ENCODE measurements around the gene NBAS. TPM values are rescaled to one million over a fixed set of nuclear protein-coding genes. Genes with fewer than 3 reads are reported as not detected.

NBAS gene
- total and polyA plus RNA-seq, 2 experiments from 2014 or later, result 21.2 to 51.8 TPM

DNA sequence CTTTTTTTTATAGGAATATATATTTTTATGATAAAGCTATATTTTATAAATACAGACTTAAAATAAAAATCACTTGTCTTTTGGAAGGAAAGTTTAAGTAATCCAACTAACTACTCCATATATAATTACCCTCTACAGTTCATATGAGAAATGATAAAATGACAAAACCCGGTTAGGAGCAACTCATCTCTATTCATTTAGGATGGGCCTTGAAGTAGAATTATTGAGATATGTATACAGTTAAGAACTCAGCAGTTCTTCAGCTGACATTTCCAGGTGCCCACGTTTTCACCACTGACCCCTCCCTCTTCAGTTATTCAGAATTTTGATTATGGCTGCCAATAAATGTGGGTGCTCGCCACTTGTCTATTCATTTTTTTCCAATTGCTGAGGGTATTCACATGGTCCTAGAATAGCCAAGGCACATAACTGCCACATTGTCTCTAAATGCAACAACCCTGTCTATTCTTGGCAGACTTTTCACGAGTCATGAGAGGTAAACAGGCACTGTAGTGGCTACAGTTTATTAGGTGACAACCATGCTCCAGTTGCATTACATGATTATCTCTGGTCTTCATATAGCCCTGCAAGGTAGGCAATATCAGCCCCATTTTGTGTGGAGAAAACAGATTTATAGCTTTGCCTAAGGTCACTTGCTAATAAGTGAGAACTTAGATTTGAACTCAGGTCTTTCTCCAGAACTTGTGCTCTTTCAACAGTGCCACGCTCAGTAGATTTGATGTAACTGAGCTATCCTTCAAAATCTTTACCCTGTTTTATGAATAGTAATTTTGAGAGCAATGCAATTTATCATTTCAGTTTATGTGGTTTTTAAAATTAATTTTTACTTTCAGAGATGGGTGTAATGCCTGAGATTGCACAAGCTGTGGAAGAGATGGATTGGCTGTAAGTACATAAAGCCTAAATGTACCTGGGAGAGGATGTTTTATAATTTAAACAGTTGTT is 33.4 kb upstream of the NBAS start:
- Histone ChIP-seq H3K9me3 (ENCODE audit: low read depth) (no peaks in the 10 kb centered on the region), H3K9ac (no peak overlapping the region), H3K9me2 (ENCODE audit: insufficient read depth) (no peaks in the 10 kb centered on the region), H3K4me1 (ENCODE audit: insufficient read depth) (peaks cover 14% of the 10 kb centered on the region), H2AFZ (no peak overlapping the region), H3K36me3 (ENCODE audit: low read depth) (peaks cover 47% of the 10 kb centered on the region), H4K20me1 (ENCODE audit: insufficient read depth) (peaks cover 11% of the 10 kb centered on the region; the same call in 1 of the 2 replicates), H3K27me3 (replicated peaks; ENCODE audit: insufficient read depth) (no peaks in the 10 kb centered on the region), H3K79me2 (ENCODE audit: insufficient read depth) (peaks cover 59% of the 10 kb centered on the region), H3K27ac (no peak overlapping the region), H3K4me3 (no peak overlapping the region), H3F3A (ENCODE audit: insufficient read depth) (peaks cover 3% of the 10 kb centered on the region; the same call in 1 of the 2 replicates), H3K4me2 (ENCODE audit: unreplicated experiment) (no peak overlapping the region)
- TF ChIP-seq EZH2 (IDR thresholded peaks at IDR 0.05; ENCODE audit: insufficient read depth, poor library complexity, severe bottlenecking), result no peak
- TF ChIP-seq EZH2phosphoT487 (IDR thresholded peaks at IDR 0.05; ENCODE audit: insufficient read depth, low read depth), result no peak
- in situ Hi-C loops (cut with MboI), result no loop called here
- DNase-seq, result peak; percentile 7
- 77% methylated on average over 5 of the region's 5 CpGs for WGBS, 2 experiments (ENCODE audit: low coverage in 1 of 2, low lambda C conversion rate in 2 of 2, missing lambda C conversion rate in 2 of 2)

DNA sequence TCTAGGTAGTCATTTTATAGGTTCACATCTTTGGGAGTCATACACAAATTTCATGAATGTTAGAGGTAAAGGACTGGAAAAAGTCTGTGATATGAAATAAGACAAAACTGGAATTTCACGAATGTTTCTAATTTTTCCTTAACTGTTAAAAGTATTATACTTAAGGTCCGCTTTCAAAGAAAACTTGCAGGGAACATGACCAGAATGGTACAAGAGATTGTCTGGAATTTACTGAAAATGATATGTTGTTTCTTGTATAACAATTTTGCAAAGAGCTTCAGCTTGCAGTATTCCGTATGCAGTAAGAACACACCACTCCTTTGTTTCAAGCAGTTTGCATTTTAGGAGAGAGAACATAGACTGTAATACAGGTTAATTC is 32.2 kb upstream of the NBAS start:
- no peak overlapping the region for H3K27ac ChIP-seq
- H3K4me3 ChIP-seq, result peak overlapping the region; percentile 98
- H4K20me1 ChIP-seq (ENCODE audit: insufficient read depth), result peaks cover 11% of the 10 kb centered on the region; the same call in 1 of the 2 replicates
- no peak for DNase-seq
- H3K79me2 ChIP-seq (ENCODE audit: insufficient read depth), result peaks cover 59% of the 10 kb centered on the region
- H3F3A ChIP-seq (ENCODE audit: insufficient read depth), result peaks cover 3% of the 10 kb centered on the region; the same call in 1 of the 2 replicates
- no peaks in the 10 kb centered on the region for H3K27me3 ChIP-seq (replicated peaks; ENCODE audit: insufficient read depth)
- H3K9me3 ChIP-seq (ENCODE audit: low read depth), result no peaks in the 10 kb centered on the region
- in situ Hi-C loops (cut with MboI), result no loop called here
- H3K4me1 ChIP-seq (ENCODE audit: insufficient read depth), result peaks cover 14% of the 10 kb centered on the region
- 93% methylated on average over 3 of the region's 3 CpGs for WGBS, 2 experiments (ENCODE audit: low coverage in 1 of 2, low lambda C conversion rate in 2 of 2, missing lambda C conversion rate in 2 of 2)
- peak overlapping the region; percentile 97; the same call in 1 of the 2 replicates for H3K9ac ChIP-seq
- H3K4me2 ChIP-seq (ENCODE audit: unreplicated experiment), result peak overlapping the region; percentile 93
- H3K9me2 ChIP-seq (ENCODE audit: insufficient read depth), result no peaks in the 10 kb centered on the region
- H3K36me3 ChIP-seq (ENCODE audit: low read depth), result peaks cover 37% of the 10 kb centered on the region
- no peak overlapping the region for H2AFZ ChIP-seq
- no peak for TF ChIP-seq EZH2 (IDR thresholded peaks at IDR 0.05; ENCODE audit: insufficient read depth, poor library complexity, severe bottlenecking)
- no peak for TF ChIP-seq EZH2phosphoT487 (IDR thresholded peaks at IDR 0.05; ENCODE audit: insufficient read depth, low read depth)

DNA sequence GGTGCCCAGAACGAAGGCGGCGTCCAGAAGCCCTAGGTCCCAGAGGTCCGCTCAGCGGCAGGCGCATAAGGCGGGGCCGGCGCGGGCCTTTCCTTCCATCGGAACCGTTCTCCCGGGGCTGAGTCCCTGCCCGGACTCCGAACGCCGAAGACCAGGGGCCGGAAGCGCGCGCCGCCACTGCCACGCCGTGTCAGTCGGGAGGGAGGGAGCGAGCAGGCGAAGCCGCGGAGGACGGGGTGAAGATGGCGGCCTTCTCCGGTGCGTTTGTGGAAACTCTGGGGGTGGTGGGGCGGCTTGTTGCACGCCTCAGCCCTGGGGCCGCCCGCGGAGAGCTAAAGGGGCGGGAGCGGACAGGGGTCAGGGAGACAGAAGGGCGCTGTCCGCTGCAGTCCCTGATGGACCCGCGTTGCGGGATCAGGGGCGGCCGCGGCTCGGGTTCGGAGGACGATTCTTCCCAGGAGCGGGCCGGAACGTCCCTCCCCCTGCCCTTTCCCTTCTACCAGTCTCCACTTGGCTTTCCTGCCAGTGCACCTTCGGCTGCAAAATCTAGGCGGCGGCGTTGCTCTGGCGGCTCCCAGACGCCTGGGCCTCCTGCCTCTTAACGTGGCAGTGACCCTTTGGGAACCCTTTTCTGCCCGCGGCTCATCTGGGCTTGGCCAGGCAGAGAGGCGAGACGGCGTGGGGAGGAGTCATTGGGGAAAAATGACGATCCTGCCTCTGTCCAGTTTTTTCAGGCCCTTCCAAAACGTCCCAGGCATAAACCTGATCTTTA is 30.7 kb upstream of the NBAS start, which contains the start of gene DDX1:
Gene DDX1 (plus strand): TSS at position 177 of the 772 bp plus-strand sequence. CDS start 66 bp downstream, at position 243.
- H3K9me2 ChIP-seq (ENCODE audit: insufficient read depth), result no peaks in the 10 kb centered on the region
- in situ Hi-C loops (cut with MboI), result no loop called here
- peak within 1 kb of the TSS; percentile 98 for H3K4me3 ChIP-seq
- H3K27me3 ChIP-seq (replicated peaks; ENCODE audit: insufficient read depth), result no peaks in the 10 kb centered on the region
- H3K4me2 ChIP-seq (ENCODE audit: unreplicated experiment), result peak within 1 kb of the TSS; percentile 93
- peaks cover 49% of the 10 kb centered on the region for H3K79me2 ChIP-seq (ENCODE audit: insufficient read depth)
- H3K9me3 ChIP-seq (ENCODE audit: low read depth), result no peaks in the 10 kb centered on the region
- peaks cover 3% of the 10 kb centered on the region; the same call in 1 of the 2 replicates for H3F3A ChIP-seq (ENCODE audit: insufficient read depth)
- peak within 1 kb of the TSS; percentile 98 for H2AFZ ChIP-seq
- peak within 1 kb of the TSS; percentile 96 for H3K27ac ChIP-seq
- DNase-seq, result peak; percentile 94
- H3K36me3 ChIP-seq (ENCODE audit: low read depth), result peaks cover 22% of the 10 kb centered on the region
- TF ChIP-seq EZH2 (IDR thresholded peaks at IDR 0.05; ENCODE audit: insufficient read depth, poor library complexity, severe bottlenecking) (no peak), EZH2phosphoT487 (IDR thresholded peaks at IDR 0.05; ENCODE audit: insufficient read depth, low read depth) (no peak)
- H3K9ac ChIP-seq, result peak within 1 kb of the TSS; percentile 97
- 1% methylated on average over 36 to 68 of the region's 68 CpGs for WGBS, 2 experiments (ENCODE audit: low coverage in 1 of 2, low lambda C conversion rate in 2 of 2, missing lambda C conversion rate in 2 of 2)
- peaks cover 11% of the 10 kb centered on the region; the same call in 1 of the 2 replicates for H4K20me1 ChIP-seq (ENCODE audit: insufficient read depth)
- H3K4me1 ChIP-seq (ENCODE audit: insufficient read depth), result peaks cover 14% of the 10 kb centered on the region

DNA sequence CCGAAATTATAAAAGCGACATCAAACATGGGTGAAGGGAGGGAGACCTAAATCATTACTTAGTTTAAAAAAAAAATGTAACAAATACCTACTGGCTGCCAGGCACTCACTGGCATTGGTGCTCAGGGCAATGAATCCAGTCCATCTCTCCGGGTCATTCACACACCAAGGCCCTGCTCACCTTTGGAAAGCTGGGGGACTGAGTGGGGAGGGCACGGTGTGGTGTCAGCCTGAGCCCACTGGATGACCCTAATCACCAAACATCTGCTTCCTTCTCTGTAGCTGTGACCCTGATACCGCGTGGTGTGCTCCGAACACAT is 30.2 kb upstream of the NBAS start:
- H3F3A ChIP-seq (ENCODE audit: insufficient read depth), result peaks cover 3% of the 10 kb centered on the region; the same call in 1 of the 2 replicates
- peak overlapping the region; percentile 97 for H3K9ac ChIP-seq
- peak overlapping the region; percentile 96 for H3K27ac ChIP-seq
- H3K79me2 ChIP-seq (ENCODE audit: insufficient read depth), result peaks cover 44% of the 10 kb centered on the region
- 4% methylated on average over 7 of the region's 7 CpGs for WGBS, 2 experiments (ENCODE audit: low coverage in 1 of 2, low lambda C conversion rate in 2 of 2, missing lambda C conversion rate in 2 of 2)
- peak overlapping the region; percentile 98 for H2AFZ ChIP-seq
- peaks cover 14% of the 10 kb centered on the region for H3K4me1 ChIP-seq (ENCODE audit: insufficient read depth)
- peaks cover 17% of the 10 kb centered on the region for H3K36me3 ChIP-seq (ENCODE audit: low read depth)
- H3K9me2 ChIP-seq (ENCODE audit: insufficient read depth), result no peaks in the 10 kb centered on the region
- no peaks in the 10 kb centered on the region for H3K27me3 ChIP-seq (replicated peaks; ENCODE audit: insufficient read depth)
- H3K9me3 ChIP-seq (ENCODE audit: low read depth), result no peaks in the 10 kb centered on the region
- in situ Hi-C loops (cut with MboI), result no loop called here
- H3K4me3 ChIP-seq, result peak overlapping the region; percentile 98
- H3K4me2 ChIP-seq (ENCODE audit: unreplicated experiment), result peak overlapping the region; percentile 87
- TF ChIP-seq EZH2 (IDR thresholded peaks at IDR 0.05; ENCODE audit: insufficient read depth, poor library complexity, severe bottlenecking) (no peak), EZH2phosphoT487 (IDR thresholded peaks at IDR 0.05; ENCODE audit: insufficient read depth, low read depth) (no peak)
- H4K20me1 ChIP-seq (ENCODE audit: insufficient read depth), result peaks cover 11% of the 10 kb centered on the region; the same call in 1 of the 2 replicates
- no peak for DNase-seq

All from GM23248 (cell line).